GM21737 (cell line): ENCODE results near the gene COL9A3.

Experiments used
- ATAC-seq: cut with Tn5 transposase; IDR thresholded peaks from one replicate; pipeline ENCODE4 v1.9.1; 2021; ENCODE audit warnings: mild to moderate bottlenecking, moderate library complexity; ENCODE audit not compliant: unreplicated experiment

The COL9A3 gene

DNA sequence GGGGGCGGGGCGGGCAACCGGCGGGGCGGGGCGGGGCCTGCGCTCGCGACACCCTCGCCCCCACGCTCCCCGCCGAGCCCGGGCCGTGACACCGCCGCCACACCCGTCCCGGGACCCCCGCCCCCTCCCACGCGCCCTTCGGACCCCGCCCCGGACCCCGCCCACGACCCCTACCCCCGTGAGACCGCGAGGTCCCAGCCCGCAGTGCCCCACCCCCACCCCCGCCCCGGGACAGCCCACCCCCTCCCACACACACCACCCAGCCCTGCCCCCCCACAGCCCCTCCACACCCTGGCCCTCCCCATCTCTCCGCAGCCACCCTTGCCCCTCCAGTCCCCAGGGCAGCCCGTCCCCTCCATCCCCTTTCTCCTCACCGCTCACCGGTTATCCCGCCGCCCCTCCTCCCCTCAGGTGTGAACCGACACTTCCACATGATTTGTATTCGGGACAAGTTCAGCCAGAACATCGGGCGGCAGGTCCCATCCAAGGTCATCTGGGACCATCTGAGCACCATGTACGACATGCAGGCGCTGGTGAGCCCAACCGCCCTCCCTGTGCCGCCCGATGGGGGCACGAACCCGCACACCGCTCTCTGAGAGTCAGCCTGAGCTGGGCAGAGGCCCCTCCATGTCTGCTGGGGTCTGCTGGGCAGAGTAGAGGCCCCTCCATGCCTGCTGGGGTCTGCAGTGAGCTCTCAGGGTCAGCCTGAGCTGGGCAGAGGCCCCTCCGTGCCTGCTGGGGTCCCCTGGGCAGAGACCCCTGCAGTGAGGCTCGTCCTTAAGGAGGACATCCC lies 20.0 kb upstream of the COL9A3 start:
- ATAC-seq: no peak

DNA sequence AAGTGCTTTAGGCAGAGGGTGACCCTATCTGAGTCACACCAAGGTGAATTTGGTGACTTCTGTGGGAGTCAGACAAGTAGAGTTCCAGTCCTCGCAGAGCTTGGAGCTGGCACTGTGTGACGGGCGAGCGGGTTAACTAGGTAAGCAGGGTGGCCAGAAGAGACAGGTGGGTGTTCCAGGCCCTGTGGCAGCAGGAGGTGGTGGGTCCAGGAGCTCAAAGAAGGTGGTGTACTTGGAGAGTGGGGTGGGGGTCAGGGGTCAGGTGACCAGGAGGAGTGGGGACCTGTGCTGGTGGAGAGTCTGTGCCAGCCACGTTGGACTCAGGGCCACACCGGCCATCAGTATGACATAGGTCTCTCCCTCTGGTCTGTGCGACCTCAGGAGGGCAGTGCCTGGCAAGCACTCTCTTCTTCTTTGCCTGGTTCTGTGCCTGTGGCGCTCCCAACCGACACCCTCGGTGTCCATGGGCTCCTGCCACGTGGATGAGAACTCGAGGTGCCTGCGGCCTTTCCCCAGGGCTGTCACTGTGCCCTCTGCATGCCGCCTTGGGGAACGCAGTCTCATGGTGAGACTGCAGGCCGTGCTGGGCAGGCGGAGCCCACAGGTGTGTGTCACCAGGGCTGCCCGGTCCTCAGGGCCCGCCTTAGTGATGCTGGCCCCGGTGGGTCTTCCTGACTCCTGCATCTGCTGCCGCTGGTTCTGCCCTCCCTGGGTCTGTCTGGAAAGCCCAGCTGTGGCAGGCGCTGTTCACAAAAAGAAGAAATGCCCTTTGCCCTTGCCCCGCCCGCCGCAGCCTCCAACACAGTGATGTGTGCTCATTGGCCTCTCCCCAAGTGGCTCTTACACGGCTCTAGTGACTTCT lies 18.9 kb upstream of the COL9A3 start:
- ATAC-seq: no peak

DNA sequence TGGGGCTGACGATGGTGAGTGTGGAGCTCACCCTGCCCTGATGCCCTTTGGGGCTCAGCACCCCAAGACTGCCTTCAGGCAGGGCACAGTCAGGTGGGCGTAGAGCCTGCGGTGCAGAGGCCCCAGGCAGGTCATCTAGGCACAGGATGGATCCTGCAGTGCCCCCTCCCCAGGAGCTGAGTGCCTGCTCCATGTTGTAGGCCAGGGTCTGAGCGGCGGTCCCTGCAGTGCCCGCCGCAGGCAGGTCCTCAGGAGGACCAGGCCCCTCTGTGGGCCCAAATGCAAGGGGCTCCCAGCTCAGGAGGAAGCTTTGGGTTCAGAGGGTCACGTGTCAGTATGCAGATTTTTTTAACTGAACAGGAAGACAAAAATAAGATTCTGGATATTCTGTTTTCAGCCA lies 17.8 kb upstream of the COL9A3 start:
- no peak for ATAC-seq

DNA sequence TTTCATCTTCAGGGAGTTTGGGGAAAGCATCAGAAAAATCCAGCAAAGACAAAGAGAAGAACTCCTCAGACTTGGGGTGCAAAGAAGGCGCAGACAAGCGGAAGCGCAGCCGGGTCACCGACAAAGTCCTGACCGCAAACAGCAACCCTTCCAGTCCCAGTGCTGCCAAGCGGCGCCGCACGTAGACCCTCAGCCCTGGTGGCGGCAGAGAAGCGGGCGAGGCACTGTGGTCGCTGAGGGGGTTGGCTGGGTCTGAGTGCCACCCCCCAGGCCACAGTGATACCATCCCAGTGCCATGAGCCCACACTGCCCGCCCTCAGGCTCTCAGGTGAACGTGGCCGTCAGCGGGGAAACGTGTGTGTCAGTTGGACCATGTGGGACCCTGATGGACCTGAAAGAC lies 17.4 kb upstream of the COL9A3 start:
- no peak for ATAC-seq

DNA sequence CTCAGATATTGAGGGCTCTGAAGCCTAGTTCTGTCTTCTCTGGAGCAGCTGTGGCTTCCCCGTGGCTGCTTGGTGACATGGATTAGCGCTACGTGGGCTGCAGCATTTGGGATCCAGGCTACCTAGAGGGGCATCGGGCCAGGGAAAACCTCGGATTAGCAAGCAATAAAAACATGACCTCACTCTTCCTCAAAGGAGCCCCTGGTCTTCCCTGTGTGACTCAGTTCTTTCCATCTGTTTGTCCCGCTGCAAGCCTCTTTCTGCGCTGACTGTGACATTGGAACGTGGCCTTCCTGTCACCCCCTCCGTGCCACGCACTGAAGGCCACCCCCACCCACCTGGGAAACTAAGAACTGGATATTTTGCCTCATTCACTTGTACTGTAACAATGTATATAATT lies 17.0 kb upstream of the COL9A3 start:
- ATAC-seq: no peak

DNA sequence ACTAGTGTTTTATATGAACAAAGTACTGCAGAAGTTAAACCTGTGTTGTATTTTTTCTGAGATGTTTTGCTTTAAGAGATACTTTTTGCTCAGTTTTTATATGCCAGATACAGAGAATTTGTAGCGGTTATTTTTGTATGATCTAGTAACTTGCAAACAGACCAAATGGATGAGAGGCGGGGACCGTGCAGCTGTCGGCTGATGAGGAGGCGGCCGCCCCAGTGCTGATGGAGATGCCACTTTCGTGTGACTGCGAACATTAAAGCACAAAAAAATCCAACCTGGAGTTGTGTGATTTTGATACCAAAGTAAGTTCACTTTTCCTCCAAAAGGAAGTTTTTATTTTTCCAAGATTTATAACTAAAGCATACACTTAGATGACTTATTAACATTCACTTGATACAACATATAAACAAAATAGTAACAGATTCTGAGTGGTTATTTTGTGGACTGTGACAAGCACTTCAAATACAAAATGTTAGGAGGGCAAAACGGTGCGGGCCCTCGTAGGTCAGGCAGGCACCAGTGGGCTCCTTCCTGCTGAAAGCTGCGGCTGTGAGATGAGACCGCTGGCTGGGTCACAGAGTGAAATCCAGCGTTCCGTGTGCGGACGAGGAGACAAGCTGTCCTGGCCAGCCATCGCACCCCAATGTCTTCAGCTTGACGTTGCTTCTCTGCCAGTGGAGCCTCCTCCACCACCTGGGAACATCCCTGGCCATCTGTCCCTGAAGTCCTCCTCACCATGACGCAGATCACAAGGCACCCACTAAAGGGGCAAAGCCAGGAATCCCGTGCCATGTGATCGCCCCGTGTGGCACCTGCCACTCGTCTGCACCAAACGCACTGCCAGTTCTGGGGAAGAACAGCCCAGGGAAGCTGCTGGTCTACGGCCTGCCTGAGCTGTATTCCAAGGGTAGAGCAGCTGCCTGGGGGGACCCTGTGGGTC lies 16.3 kb upstream of the COL9A3 start:
- no peak for ATAC-seq

DNA sequence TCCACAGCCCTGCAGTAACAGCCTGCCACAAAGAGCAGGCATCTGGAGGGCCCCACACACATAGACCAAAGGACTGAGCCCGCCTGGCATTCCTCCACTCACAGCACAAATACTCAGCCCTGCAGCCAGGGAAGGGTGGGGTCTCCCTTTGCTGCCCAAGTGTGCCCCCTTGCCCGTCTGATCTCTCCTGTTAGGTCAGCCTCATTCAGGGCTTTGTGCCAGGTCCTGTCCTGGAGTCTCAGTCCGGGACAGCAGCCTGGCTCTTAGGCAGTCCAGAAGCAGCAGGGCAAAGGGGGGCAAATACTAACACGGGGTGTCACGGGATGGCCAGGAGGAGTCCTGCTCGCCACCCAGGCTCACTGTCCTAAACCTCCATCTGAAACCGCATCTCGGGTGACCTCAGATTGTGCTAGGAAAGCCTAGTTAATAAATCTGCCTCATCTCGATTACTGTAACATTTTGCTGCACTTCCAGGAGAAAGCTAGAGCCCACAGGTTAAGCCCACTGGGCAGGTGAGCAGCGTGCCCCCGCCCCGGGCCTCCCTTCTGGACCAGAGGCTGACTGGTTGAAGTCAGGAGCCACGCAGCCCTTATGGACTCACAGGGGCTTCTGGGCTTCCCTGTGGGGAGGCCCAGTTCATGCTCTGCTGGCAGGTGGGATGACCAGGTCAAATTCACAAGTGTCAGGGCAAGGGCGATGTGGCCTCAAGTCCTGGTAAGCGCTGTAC lies 15.4 kb upstream of the COL9A3 start:
- ATAC-seq: no peak

DNA sequence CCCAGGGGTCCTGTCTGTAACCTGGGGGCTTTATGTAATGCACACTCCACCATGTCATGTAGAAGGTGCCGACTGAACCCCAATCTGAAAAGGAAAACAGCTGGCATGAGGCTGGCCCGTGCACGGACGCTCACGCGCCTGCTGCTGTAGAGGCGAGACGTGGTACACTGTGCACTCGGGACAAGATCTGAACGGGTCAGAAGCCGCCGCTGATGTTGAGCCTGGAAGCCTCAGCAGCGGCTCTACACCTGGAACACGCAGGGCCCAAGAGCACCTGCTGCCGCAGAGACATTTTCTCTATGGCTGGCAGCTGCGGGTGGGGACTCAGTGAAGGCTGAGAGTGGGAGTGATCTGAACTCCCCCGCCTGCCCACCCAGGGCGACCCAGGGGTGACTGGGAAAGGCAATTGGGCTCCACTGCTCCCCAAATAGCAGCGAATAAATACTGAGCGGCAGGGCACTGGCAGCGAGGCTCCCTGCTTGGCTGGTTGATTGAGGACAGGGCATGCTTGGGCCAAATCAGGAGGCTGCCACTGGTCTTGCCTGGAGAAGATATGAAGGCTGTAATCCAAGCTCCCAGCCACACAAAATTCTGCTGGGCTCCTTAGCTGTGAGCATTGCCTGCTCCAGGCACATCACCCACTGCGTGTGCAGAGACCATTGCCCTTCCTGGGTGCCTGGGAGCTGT lies 14.7 kb upstream of the COL9A3 start:
- ATAC-seq: no peak

DNA sequence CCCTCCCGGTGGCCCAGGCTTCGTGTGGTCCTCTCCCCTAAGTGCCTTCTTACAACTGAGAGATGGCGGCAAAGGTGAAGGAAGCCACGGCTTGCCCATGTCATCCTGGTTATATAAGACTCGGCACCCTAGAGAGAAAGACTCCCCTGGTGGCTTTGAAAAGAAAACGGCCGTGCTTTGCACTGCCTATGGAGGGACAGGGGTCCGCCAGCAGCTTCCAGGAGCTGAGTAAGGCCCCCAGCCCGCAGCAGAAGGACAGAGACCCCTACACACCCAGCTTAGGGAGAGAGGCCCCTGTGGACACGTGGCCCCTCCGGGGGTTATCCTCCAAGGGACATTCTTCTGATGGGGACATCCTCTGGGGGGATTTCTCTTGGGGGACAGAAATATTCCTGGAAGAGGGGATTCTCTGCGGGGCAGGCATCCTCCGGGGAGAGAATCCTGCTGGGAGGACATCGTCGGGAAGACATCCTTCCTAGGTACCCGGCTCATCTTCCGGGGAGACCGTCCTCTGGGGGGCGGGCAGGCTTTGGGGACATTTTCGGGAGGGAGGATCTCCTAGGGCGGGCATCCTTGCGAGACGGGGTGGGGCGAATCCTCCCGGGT lies 12.7 kb upstream of the COL9A3 start:
- no peak for ATAC-seq

DNA sequence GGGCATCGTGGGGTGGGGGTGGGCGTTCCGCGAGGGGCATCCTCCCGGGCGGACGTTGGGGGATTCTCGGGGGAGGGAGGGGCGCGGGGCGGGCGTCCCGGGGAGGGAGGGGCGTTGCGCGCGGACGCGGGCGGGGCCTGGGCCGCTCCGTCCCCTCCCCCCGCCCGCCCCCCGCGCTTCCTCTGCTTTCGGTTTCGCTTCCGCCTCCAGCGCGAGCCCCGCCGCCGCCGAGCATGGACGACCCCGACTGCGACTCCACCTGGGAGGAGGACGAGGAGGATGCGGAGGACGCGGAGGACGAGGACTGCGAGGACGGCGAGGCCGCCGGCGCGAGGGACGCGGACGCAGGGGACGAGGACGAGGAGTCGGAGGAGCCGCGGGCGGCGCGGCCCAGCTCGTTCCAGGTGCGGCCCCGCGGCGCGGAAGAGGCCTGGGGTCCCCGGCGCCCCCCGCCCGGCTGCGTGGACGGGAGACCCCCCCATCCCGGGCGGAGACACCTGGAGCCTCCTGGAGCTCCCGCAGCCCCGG lies 12.2 kb upstream of the COL9A3 start, which contains the start of gene OGFR:
TSS of gene OGFR (plus strand) at position 209 of the 528 bp plus-strand sequence. CDS start at position 234, 25 bp downstream.
- no peak for ATAC-seq

DNA sequence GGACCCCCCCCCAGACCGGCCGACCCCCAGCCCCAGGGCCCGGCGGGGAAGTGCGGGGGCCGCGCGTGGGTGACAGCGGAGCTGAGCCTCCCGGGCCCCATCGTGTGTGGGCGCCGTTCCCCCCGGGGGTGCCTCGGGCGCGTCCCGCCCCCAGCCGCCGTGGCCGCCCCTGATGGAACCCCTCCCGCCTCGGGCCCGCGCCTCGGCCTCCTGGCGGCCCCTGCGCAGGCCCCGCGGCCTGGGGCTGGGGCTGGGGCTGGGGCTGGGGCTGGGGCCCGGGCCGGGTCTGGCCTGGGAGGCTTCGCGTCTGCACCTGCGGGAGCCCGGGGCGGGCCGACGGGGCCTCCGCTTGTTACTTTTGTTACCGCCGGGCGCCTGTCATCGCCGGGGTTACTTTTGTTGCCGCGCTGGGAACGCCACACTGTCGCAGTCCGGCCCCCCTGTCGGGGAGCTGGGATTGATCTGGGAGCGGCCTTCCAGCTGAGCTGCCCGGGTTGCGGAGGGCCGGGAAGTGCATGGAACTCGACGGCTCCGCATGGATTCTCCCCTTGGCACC lies 11.6 kb upstream of the COL9A3 start:
- no peak for ATAC-seq

DNA sequence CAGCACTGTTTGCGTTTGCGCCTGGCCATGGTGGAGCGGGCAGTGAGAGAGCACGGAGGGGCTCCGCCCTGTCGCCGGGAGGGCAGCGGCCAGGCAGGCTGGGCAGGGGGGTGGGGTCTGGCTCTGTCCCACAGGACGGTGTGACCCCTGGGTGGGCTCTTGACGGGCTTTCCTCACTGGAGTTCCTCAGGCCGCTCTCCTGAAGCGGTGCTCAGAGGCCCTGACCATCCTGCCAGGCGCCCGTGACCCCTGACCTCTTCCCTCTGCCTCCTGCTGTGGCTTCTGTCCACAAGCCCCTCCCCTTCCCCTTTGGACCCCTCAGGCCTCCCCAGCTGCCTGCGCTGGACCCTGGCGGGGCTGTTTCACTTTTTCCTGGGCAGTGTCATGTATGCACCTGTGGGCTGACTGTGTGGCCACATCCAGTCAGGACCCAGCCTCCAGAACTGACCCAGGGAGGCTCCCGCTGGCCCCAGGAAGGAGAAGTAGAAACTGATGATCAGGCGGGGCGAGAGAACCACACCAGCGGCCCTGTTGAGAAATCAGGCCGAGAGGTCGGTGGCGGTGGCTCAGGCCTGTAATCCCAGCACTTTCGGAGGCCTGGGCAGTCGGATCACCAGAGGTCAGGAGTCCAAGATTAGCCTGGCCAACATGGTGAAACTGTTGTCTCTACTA lies 11.0 kb upstream of the COL9A3 start:
- no peak for ATAC-seq

DNA sequence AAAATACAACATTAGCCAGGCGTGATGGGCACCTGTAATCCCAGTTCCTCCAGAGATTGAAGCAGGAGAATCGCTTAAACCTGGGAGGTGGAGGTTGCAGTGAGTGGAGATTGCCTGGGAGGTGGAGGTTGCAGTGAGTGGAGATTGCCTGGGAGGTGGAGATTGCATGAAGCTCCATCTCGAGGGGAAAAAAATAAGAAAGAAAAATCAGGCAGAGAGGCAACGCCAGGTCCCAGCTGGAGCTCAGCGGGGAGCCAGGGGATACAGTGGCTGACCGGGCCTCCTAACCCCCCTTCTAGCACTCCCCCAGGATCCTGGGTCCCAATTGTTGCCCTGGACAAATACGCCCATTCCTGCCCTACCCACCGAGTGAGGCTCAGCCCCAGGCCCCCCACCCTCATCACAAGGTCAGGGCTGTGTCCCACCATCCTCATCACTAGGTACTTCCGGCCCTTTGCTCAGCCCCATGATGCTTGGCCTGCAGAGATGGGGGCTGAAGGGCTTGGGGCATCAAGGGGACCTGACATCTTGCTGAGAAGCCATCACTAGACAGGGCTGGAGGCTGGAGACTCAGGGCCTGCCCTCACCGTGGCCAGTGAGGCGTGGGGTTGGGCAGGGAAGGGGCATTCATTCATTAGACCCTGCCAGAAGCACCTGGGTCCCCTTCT lies 10.3 kb upstream of the COL9A3 start:
- no peak for ATAC-seq

DNA sequence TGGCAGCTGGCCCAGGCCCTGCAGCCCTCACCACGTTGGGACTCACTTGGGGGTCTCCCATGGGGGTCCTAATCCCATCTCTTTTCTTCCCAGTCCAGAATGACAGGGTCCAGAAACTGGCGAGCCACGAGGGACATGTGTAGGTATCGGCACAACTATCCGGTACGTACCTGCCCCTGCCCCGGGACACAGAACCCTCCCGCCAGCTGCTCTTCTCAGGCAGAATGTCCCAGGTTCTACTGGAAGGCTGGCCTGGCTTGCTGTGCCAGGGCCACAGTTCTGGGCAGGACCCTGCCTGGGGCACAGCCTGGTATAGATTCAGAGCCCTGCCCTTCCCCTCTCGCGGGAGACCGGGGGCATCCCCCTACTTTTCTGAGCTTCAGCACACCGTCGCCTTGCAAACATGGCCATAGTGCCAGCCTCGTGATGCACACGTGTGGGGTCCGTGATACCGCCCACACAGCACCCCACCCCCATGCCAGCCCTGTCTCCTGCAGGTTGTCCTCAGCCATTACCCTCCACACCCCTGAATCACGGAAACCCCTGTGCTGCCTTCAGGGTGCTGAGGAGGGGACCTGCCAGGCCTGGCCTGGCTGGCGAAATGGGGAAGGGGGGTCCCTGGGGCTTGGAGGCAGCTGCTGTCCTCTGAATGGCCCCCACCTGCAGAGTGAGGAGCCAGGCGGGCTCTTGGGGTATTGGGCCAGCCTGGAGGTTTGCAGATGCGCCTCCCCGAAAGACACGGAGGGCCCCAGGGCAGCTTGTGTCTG lies 9.2 kb upstream of the COL9A3 start:
- no peak for ATAC-seq

DNA sequence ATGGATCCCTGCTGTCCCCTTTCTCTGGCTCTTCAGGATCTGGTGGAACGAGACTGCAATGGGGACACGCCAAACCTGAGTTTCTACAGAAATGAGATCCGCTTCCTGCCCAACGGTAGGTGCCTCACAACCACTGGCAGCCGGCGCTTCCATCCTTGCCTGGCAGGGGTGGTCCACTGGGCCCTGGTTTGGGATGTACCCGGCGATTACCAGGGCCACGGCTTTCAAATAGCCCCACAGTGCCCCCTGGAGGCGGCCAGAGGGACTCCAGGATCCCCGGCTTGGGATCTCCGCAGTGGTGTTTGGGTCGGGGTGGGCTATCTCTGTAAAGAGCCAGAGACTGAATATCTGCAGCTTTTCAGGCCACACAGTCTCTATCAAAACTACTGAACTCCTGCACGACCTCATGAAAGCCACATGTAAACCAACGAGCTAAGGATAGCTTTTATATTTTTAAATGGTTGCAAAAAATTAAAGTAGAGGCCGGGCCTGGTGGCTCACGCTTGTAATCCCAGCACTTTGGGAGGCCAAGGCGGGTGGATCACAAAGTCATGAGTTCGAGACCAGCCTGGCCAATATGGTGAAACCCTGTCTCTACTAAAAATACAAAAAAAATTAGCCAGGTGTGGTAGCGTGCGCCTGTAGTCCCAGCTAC lies 8.5 kb upstream of the COL9A3 start:
- no peak for ATAC-seq
